Epithelial cell of proximal tubule (primary cell): Measurements from ENCODE around the gene KIF25. TPM values are rescaled to one million over a fixed set of nuclear protein-coding genes. Genes with fewer than 3 reads are reported as not detected.

Experiments used
- DNase-seq: peaks from one replicate; pipeline ENCODE4 v3.0.0-alpha.2; 2011; ENCODE audit warnings: low read depth
- H3K4me3 ChIP-seq: 2 replicates; pipeline ENCODE4 v1.5.1; 2011; ENCODE audit warnings: low read depth, mild to moderate bottlenecking, low read length
- CTCF ChIP-seq: conservative IDR thresholded peaks from 2 replicates; pipeline ENCODE4 v1.5.1; 2012; ENCODE audit warnings: low read depth, mild to moderate bottlenecking, low read length
- total RNA-seq: library from RNA; depleted of rRNA; stranded (reverse); fragments of >200 nt; gene quantifications from 2 replicates; pipeline ENCODE4 v1.2.3, GENCODE V29; 2015

Gene KIF25
- total RNA-seq, 1 donor from 2014 or later = not detected

- TF ChIP-seq CTCF = no peak
- H3K4me3 ChIP-seq = no peak overlapping the region
- no peak for DNase-seq
Measured at GRCh38 chr6:168024951-168025510, 27.6 kb downstream of the KIF25 start.

GRCh38 chr6:168025831-168026710, 28.6 kb downstream of the KIF25 start:
- TF ChIP-seq CTCF = no peak
- DNase-seq = no peak
- H3K4me3 ChIP-seq = no peak overlapping the region

GRCh38 chr6:168026925-168027324, 29.5 kb downstream of the KIF25 start:
- no peak for TF ChIP-seq CTCF
- no peak overlapping the region for H3K4me3 ChIP-seq

GRCh38 chr6:168027521-168027920, 30.1 kb downstream of the KIF25 start:
- no peak for TF ChIP-seq CTCF
- DNase-seq = no peak
- no peak overlapping the region for H3K4me3 ChIP-seq

More at GRCh38 chr6:168026925-168027324, 29.5 kb downstream of the KIF25 start:
- DNase-seq = no peak

- no peak for DNase-seq
- TF ChIP-seq CTCF = no peak
- no peak overlapping the region for H3K4me3 ChIP-seq
Measured at GRCh38 chr6:168028181-168028580, 30.7 kb downstream of the KIF25 start.

- no peak overlapping the region for H3K4me3 ChIP-seq
- no peak for TF ChIP-seq CTCF
- DNase-seq = no peak
Measured at GRCh38 chr6:168029459-168030217, 32.2 kb downstream of the KIF25 start.
